HG02571 (cell line): Measurements from ENCODE around the gene SRRD.

Experiments used
- ATAC-seq: cut with Tn5 transposase; IDR thresholded peaks from one replicate; pipeline ENCODE4 v1.9.1; 2021; ENCODE audit warnings: mild to moderate bottlenecking, moderate library complexity; ENCODE audit not compliant: unreplicated experiment

The SRRD gene

DNA sequence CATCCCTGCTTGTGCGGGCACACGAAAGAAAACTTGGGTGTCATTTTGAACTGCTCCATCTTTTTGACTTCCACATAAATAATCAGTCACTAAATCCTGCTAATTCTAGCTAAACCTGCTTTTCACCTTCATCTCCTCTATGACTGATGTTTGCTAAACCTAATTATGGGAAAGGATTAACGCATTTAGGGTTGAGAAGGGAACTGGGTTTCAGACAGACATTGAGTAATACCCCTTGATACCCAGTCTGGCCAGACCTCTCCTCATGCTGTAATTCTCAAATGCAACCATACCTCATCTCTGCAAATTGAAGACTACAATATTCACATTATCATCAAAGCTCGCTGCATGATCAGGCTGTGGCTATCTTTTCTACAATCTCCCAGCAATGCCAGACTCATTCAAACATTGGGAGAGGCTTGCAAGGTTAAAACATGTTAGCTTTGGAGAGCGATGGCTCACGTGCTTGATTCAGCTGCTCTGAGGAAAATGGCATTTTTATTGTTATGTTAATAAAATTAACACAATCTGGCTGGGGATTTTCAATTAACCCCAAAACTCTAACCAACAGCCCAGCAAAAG is 2.5 kb upstream of the SRRD start:
- no peak for ATAC-seq

- no peak for ATAC-seq
These were observed 2.0 kb upstream of the SRRD start for GRCh38 chr22:26481694-26482093.

DNA sequence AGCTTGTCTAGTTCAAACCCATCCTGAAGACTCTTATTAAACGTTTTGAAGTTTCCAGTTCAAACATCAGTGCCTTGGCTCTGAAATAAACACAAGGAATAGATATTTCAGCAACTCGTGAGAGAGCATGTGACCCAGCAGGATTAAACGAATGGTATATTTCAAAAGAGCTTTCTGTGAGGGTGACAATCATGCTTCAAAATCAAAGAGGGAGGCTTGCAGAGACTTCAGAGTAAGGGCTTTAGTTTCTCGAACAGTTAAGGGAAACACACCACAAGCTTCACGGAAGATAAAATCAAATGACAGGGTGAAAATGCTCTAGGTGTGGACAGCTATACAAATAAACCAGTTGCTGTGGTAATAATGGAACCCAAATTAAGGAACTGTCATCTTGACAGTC is 1.5 kb upstream of the SRRD start:
- no peak for ATAC-seq

DNA sequence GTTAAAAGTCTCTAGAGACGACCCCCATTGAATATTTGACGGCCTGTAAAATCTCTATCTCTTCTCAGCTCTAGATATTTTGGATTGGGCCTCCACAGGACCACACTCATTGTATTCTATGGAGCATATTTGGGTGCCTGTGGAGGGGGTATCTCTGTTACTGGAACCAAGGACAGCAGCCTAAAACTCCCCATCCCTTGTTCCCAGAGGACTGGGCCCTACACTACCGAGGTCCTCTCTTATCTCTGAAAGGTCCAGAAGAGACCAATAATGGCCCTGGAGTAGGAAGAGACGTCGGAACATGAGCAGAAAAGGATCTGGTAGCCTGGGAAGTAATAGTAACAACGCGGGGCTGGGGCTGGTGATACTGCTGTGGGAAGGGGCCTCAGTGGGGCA is 636 bp upstream of the SRRD start:
- ATAC-seq, result no peak

GRCh38 chr22:26484360-26484706 is 656 bp downstream of the SRRD start:
- no peak for ATAC-seq

GRCh38 chr22:26485013-26485412 is 1.3 kb downstream of the SRRD start:
- ATAC-seq, result no peak

DNA sequence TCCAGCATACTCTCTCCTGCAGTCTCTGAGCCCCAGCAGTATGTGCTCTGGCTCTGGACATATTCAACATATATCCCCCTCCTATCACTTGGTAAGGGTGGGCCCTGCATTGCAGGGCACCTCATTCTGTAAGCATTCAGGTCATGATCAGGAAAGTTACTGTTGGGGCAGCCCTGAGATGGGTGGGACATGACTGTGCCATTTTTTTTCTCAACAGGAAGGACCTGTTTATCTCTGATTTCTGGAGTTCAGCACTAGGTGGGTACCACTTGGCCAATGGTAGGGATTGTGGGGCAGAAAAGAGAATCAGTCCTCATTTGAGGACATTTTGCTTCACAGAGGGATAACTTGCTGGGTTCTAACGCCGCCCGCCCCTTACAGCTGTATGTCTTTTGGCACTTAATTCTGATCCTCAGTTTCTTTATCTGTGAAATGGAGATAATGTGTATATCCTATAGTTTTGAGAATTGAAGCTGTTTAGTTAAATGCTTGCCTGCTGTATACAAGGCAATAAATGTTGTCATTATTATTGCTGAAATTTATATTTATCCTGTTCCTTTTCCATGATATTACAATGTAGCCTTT is 2.2 kb downstream of the SRRD start:
- no peak for ATAC-seq

DNA sequence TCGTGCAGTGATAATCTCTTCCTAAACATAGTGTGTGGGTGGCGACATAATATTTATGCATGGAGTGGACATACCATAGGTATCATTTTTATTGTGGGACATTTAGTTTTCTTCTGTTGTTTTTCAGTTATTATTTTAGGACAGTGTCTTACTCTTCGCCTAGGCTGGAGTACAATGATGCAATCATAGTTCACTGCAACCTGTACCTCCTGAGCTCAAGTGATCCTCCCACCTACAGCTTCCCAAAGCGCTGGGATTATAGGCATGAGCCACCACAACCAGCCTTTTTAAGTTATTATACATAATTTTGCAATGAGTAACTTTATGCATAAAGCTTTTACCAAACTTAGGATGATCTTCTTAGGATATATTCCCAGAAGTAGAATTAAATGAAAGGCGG is 2.7 kb downstream of the SRRD start:
- no peak for ATAC-seq

- ATAC-seq, result no peak
These were observed 4.3 kb downstream of the SRRD start for GRCh38 chr22:26487996-26488395.

DNA sequence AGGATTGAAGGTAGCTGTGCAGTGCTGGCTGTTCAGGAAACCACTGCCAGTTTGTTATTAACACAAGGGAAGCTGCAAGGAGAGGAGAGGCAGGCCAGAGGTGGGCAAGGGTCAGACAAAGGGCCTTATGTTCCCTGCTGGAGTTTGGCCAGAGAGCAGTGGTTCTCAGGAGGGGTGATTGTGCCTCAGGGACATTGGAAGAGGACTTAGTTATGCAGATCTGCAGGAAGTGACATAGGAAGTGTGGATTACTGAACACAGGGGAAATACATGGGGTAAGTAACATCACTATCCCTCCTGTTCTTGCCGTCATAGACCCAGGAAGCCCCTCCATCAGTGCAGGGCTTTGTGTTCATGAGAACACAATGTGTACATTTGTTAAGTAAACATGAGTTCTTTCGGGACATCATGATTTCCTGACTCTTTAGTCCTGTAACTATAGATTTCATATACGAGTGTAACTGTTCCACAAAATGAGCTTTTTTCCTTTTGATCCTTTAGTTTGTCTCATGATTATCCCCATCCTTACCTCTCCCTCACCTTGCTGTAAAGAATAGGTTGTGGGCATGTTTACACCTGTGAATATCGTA is 5.9 kb downstream of the SRRD start:
- ATAC-seq, result no peak

GRCh38 chr22:26492220-26492619 is 8.5 kb downstream of the SRRD start:
- no peak for ATAC-seq

DNA sequence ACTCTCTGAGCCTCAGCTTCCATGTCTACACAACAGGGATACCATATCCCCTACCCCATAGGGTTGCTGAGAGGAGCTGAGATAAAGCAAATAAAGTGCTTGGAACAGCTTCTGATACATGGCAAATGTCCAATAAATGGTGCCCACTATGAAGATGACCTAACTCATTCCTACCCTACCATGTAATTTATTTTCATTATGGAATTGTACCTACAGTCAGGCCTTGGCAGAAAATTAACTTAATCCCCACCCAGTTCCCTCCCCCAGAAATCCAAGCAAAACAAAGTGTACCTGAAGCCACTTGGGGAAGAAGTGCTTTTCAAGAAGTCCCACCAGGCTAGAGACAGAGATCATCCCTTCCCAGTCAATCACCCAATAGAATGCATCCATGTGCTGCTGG is 10.8 kb downstream of the SRRD start:
- no peak for ATAC-seq

DNA sequence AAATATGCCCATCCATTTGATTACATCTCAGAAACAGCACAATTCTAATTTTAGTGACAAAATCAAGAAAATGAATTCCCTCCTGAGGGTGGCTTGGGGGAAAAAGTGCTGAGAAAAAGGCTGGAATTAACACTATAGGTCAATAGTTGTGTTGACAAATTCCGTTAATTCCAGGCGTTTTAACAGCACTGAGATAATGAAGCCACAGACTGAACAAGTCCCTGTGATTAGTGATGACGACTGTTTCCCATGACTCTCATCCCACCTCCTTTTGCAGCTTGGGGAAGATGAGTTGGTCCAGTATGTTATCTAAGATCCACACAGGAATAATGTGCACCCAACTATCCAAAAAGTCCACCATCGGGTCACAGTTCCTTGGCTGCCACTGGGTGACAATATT is 12.8 kb downstream of the SRRD start:
- ATAC-seq, result no peak

GRCh38 chr22:26499188-26499703 is 15.6 kb downstream of the SRRD start:
- no peak for ATAC-seq

GRCh38 chr22:26501996-26502395 is 18.3 kb downstream of the SRRD start:
- no peak for ATAC-seq

GRCh38 chr22:26502688-26503561 is 19.2 kb downstream of the SRRD start:
- ATAC-seq, result no peak

DNA sequence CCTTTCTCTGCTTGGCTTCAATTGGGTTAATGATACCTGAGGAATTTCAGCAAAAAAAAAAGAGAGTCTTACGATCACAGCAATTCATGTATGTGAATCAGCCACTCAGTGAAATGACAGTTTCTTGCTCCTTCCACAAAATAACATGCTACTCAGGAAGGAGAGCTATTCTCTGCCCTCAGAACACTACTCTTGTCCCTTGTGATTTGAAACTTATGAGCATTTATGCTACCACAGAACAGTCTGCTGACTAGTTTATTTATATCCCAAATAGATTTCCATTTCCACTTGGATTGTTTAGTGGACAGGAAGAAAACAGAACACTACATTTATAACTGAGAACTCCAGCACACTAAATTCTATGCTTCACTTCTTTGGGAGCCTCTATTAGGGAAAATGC is 20.1 kb downstream of the SRRD start:
- no peak for ATAC-seq

- ATAC-seq, result no peak
These were observed 24.5 kb downstream of the SRRD start for GRCh38 chr22:26508148-26508547.

GRCh38 chr22:26512149-26512793 is 28.6 kb downstream of the SRRD start, which contains the start of gene TFIP11:
TSS of gene TFIP11 (minus strand) at chr22:26512473. CDS start at chr22:26510272, 2,201 bp downstream.
- peak; percentile 91 for ATAC-seq

DNA sequence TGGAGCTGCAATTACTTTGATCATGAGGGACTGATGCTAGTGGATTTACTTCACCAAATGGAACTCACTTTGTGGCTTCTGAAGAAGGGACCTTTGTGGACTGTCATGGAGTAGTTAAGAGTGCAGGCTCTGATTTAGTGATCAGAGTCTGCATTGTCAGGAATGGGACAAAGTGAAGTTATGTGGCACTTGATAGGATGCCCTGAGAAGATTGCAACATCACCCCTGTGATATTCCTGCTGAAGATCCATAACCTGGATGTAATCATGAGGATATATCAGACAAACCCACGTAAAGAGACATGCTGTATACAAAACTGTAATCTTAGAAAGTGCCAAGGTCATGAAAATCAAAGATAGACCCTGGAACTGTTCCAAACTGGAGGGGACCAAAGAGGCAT is 30.2 kb downstream of the SRRD start:
- ATAC-seq, result no peak
